Measurements from ENCODE around the gene NBPF11. TPM values are rescaled to one million over a fixed set of nuclear protein-coding genes. Genes with fewer than 3 reads are reported as not detected.
"Not testable (repeated sequence)": the region's sequence is repeated elsewhere in the genome, so short reads cannot be mapped to it uniquely, and the experiment has no call there.

NBPF11 gene
- total and polyA plus RNA-seq, 2 of the 8 experiments (the other 6 are each of a cell fraction or from before 2014, with no cell fraction given), result 8.7 to 9.2 TPM

DNA sequence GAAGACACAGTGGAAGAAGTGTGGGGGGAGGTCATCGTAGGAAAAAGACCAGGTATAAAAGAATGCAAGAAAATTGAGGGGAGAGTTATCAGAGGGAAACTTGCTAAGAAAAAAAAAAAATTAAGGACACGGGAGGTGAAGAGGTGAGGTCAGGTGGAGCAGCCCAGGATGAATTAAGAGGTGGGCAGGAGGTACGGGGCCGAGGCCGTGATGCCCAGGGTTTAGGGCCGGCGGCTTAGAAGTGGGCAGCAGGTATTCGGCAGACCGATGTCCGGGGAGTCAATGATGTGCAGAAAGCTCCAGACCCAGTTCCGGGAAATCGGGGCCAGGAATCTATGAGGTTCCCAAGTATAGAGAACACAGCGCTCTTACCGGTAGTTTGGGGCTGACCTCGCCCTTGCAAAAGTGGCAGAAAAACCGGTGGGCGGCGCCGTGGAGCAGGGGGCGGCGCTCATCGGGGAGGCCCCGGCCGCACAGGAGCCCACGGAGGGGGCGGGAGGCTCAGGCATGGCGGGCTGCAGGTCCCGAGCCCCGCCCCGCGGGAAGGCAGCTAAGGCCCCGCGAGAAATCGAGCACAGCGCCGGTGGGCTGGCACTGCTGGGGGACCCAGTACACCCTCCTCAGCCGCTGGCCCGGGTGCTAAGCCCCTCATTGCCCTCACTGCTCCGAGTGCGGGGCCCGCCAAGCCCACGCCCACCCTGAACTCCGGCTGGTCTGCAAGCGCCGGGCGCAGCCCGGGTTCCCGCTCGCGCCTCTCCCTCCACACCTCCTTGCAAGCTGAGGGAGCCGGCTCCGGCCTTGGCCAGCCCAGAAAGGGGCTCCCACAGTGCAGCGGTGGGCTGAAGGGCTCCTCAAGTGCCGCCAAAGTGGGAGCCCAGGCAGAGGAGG lies 73.2 kb downstream of the NBPF11 start:
- WGBS, 2 experiments (ENCODE audit: extremely low coverage in 1 of 2, insufficient coverage in 1 of 2, insufficient read length in 1 of 2, insufficient replicate concordance in 2 of 2, low coverage in 1 of 2, low lambda C conversion rate in 2 of 2, missing lambda C conversion rate in 1 of 2), result no CpG with 5 or more reads among the region's 54 CpGs
- H3K23me2 ChIP-seq (ENCODE audit: low read depth, low read length); H3K36me3 ChIP-seq (ENCODE audit: control insufficient read depth in 2 of 4, insufficient read depth in 4 of 4, low read length in 3 of 4); H2AFZ ChIP-seq (ENCODE audit: low read length); H2BK20ac ChIP-seq (ENCODE audit: low read length); H2AK5ac ChIP-seq (ENCODE audit: low read depth, low read length); POLR2A ChIA-PET (ENCODE audit: partially characterized antibody); H4K20me1 ChIP-seq (replicated peaks in 1 of 2; ENCODE audit: control insufficient read depth in 1 of 2, insufficient read depth in 2 of 2, low read length in 2 of 2); H3K23ac ChIP-seq (ENCODE audit: insufficient read length); H2BK12ac ChIP-seq (ENCODE audit: low read depth, low read length); H3K79me1 ChIP-seq (ENCODE audit: low read depth, low read length); H3K27ac ChIP-seq (ENCODE audit: low read depth, low read length); CTCF ChIA-PET (ENCODE audit: partially characterized antibody); H3K14ac ChIP-seq (ENCODE audit: insufficient read length); FAIRE-seq; H3K27me3 ChIP-seq (replicated peaks in 1 of 4; ENCODE audit: control insufficient read depth in 3 of 4, extremely low read depth in 1 of 4, insufficient read depth in 3 of 4, low read length in 3 of 4); DNase-seq (ENCODE audit: low read depth in 1 of 2, low spot score in 2 of 2); H3K9me3 ChIP-seq (ENCODE audit: insufficient read depth in 2 of 2, low read depth in 1 of 2, low read length in 1 of 2); H2BK120ac ChIP-seq (replicated peaks; ENCODE audit: low read depth, low read length); H4K8ac ChIP-seq (ENCODE audit: extremely low read depth, insufficient read depth, low read length); H3K9ac ChIP-seq (replicated peaks in 1 of 4; ENCODE audit: extremely low read depth in 1 of 4, low read depth in 3 of 4, low read length in 3 of 4); H3K4me1 ChIP-seq (replicated peaks in 1 of 4; ENCODE audit: control insufficient read depth in 3 of 4, insufficient read depth in 4 of 4, low read length in 3 of 4); H4K91ac ChIP-seq (replicated peaks; ENCODE audit: insufficient read length, low read length); H3K56ac ChIP-seq (replicated peaks; ENCODE audit: insufficient read length, low read depth, low read length); H2BK5ac ChIP-seq (ENCODE audit: low read depth, low read length); H3K79me2 ChIP-seq (ENCODE audit: control insufficient read depth in 1 of 2, insufficient read depth in 2 of 2, low read length in 2 of 2); H2BK15ac ChIP-seq (ENCODE audit: low read length); H3K4me3 ChIP-seq (ENCODE audit: extremely low read depth in 1 of 4, insufficient read depth in 2 of 4, low read depth in 3 of 4, low read length in 4 of 4); H3K4ac ChIP-seq (replicated peaks; ENCODE audit: insufficient read length, low read depth, low read length); H3K4me2 ChIP-seq (ENCODE audit: insufficient read depth in 1 of 2, low read depth in 2 of 2, low read length in 2 of 2); H3K18ac ChIP-seq (ENCODE audit: extremely low read depth, low read length); H4K5ac ChIP-seq (ENCODE audit: insufficient read length, low read depth, low read length): not testable (repeated sequence)

DNA sequence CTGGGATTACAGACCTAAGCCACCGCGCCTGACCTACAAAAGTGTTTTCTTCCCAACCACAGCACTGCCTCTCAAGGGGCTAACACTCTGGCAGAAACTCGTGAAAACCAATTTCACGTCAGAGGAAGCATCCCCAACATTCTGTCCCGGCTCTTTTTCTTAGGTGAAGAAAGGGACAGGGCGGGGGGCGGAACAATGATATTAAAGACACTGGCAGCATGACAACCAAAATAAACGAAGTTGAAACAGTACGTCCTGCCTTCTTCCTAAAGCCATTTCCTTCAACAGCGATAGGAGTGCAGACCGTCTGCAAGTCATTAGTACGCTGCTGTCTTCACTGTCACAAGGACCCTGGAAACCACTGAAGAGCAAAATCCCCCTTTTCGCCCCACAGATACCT lies 74.0 kb downstream of the NBPF11 start:
- H4K8ac ChIP-seq (ENCODE audit: extremely low read depth, insufficient read depth, low read length); H3K79me1 ChIP-seq (ENCODE audit: low read depth, low read length); H2BK12ac ChIP-seq (ENCODE audit: low read depth, low read length); H2BK20ac ChIP-seq (ENCODE audit: low read length); H3K18ac ChIP-seq (ENCODE audit: extremely low read depth, low read length); H2BK120ac ChIP-seq (replicated peaks; ENCODE audit: low read depth, low read length); H3K4me3 ChIP-seq (ENCODE audit: extremely low read depth in 1 of 4, insufficient read depth in 2 of 4, low read depth in 3 of 4, low read length in 4 of 4); POLR2A ChIA-PET (ENCODE audit: partially characterized antibody); H3K14ac ChIP-seq (ENCODE audit: insufficient read length); H3K27ac ChIP-seq (ENCODE audit: low read depth, low read length); H3K56ac ChIP-seq (replicated peaks; ENCODE audit: insufficient read length, low read depth, low read length); CTCF ChIA-PET (ENCODE audit: partially characterized antibody); H3K27me3 ChIP-seq (replicated peaks in 1 of 4; ENCODE audit: control insufficient read depth in 3 of 4, extremely low read depth in 1 of 4, insufficient read depth in 3 of 4, low read length in 3 of 4); DNase-seq (ENCODE audit: low read depth in 1 of 2, low spot score in 2 of 2); H4K91ac ChIP-seq (replicated peaks; ENCODE audit: insufficient read length, low read length); H3K23me2 ChIP-seq (ENCODE audit: low read depth, low read length); H2AFZ ChIP-seq (ENCODE audit: low read length); H4K20me1 ChIP-seq (replicated peaks in 1 of 2; ENCODE audit: control insufficient read depth in 1 of 2, insufficient read depth in 2 of 2, low read length in 2 of 2); H4K5ac ChIP-seq (ENCODE audit: insufficient read length, low read depth, low read length); H3K36me3 ChIP-seq (ENCODE audit: control insufficient read depth in 2 of 4, insufficient read depth in 4 of 4, low read length in 3 of 4); H2BK5ac ChIP-seq (ENCODE audit: low read depth, low read length); H3K9ac ChIP-seq (replicated peaks in 1 of 4; ENCODE audit: extremely low read depth in 1 of 4, low read depth in 3 of 4, low read length in 3 of 4); H3K4ac ChIP-seq (replicated peaks; ENCODE audit: insufficient read length, low read depth, low read length); FAIRE-seq; H3K9me3 ChIP-seq (ENCODE audit: insufficient read depth in 2 of 2, low read depth in 1 of 2, low read length in 1 of 2); H2AK5ac ChIP-seq (ENCODE audit: low read depth, low read length); H3K4me1 ChIP-seq (replicated peaks in 1 of 4; ENCODE audit: control insufficient read depth in 3 of 4, insufficient read depth in 4 of 4, low read length in 3 of 4); H2BK15ac ChIP-seq (ENCODE audit: low read length); H3K79me2 ChIP-seq (ENCODE audit: control insufficient read depth in 1 of 2, insufficient read depth in 2 of 2, low read length in 2 of 2); H3K23ac ChIP-seq (ENCODE audit: insufficient read length); H3K4me2 ChIP-seq (ENCODE audit: insufficient read depth in 1 of 2, low read depth in 2 of 2, low read length in 2 of 2): not testable (repeated sequence)
- WGBS, 2 experiments (ENCODE audit: extremely low coverage in 1 of 2, insufficient coverage in 1 of 2, insufficient read length in 1 of 2, insufficient replicate concordance in 2 of 2, low coverage in 1 of 2, low lambda C conversion rate in 2 of 2, missing lambda C conversion rate in 1 of 2), result no CpG with 5 or more reads among the region's 13 CpGs

All from H1 (cell line).